Measurements from ENCODE around the gene NEURL1B. TPM values are rescaled to one million over a fixed set of nuclear protein-coding genes. Genes with fewer than 3 reads are reported as not detected.

NEURL1B gene
- total RNA-seq, 4 donors from 2014 or later = 10.3 to 86.5 (median 17.8) TPM

DNA sequence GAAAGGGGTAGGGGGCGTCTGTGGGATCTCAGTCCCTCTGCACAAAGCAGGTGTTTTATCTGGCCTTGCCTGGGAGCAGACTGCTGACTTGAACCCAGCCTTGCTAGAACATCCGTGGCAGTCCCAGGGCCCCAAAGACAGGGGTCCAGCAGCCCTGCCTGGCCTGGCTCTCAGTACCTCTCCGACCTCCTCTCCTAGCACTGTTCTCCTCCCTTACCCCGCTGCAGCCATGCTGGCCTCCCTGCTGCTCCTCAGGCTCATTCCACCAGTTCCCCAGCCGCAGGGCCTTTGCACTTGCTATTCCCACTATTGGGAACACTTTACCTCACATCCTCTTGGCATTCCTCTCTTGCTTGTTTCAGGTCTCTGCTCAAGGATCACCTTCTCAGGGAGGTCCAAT, 84.7 kb downstream of the NEURL1B start:
- ATAC-seq (ENCODE audit: low FRiP score) (no peak), DNase-seq (ENCODE audit: low spot score) (no peak)
- TF ChIP-seq, protein P1, sequence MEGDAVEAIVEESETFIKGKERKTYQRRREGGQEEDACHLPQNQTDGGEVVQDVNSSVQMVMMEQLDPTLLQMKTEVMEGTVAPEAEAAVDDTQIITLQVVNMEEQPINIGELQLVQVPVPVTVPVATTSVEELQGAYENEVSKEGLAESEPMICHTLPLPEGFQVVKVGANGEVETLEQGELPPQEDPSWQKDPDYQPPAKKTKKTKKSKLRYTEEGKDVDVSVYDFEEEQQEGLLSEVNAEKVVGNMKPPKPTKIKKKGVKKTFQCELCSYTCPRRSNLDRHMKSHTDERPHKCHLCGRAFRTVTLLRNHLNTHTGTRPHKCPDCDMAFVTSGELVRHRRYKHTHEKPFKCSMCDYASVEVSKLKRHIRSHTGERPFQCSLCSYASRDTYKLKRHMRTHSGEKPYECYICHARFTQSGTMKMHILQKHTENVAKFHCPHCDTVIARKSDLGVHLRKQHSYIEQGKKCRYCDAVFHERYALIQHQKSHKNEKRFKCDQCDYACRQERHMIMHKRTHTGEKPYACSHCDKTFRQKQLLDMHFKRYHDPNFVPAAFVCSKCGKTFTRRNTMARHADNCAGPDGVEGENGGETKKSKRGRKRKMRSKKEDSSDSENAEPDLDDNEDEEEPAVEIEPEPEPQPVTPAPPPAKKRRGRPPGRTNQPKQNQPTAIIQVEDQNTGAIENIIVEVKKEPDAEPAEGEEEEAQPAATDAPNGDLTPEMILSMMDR (IDR thresholded peaks at IDR 0.05) = no peak

DNA sequence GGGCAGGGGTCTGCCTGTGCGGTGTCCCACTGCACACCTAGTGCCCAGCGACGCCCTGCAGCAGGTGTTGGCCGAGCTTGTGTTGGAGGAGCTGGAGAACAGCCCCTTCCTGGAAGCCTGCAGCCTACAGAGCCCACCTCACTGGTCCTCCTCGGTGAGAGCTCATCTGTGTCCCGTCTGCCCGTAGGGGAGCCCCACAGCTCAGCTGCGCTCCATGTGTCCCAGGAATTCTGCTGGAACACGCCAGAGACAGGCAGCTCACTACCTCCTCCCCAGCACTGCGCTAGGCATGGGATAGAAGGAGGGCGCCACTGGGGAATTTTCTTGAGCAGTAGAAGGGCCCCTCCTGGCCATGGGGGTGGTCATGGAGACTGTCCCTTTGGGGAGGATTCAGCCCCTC, 85.9 kb downstream of the NEURL1B start:
- TF ChIP-seq, protein P1 (IDR thresholded peaks at IDR 0.05) = no peak
- DNase-seq (ENCODE audit: low spot score) (no peak), ATAC-seq (ENCODE audit: low FRiP score) (no peak)

DNA sequence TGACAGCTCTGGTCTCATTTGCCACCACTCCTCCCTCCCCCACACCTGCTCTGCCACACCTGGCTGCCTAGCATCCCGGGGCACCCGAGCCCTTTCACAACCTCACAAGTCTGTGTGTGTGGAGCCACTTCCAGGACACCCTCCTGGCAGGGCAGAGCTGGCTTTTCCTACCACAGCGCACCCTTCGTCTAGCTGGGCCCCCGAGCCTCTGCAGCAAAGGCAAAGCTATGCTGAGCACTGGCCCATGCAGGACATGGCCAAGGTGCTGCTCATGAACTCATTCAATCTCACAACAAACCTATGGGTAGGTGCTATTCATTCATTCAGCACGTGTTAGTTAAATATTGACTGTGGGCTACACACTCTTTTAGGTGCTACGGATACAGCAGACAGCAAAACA, 86.5 kb downstream of the NEURL1B start:
- TF ChIP-seq, protein P1 (IDR thresholded peaks at IDR 0.05) = no peak
- DNase-seq (ENCODE audit: low spot score) (no peak), ATAC-seq (ENCODE audit: low FRiP score) (no peak)

DNA sequence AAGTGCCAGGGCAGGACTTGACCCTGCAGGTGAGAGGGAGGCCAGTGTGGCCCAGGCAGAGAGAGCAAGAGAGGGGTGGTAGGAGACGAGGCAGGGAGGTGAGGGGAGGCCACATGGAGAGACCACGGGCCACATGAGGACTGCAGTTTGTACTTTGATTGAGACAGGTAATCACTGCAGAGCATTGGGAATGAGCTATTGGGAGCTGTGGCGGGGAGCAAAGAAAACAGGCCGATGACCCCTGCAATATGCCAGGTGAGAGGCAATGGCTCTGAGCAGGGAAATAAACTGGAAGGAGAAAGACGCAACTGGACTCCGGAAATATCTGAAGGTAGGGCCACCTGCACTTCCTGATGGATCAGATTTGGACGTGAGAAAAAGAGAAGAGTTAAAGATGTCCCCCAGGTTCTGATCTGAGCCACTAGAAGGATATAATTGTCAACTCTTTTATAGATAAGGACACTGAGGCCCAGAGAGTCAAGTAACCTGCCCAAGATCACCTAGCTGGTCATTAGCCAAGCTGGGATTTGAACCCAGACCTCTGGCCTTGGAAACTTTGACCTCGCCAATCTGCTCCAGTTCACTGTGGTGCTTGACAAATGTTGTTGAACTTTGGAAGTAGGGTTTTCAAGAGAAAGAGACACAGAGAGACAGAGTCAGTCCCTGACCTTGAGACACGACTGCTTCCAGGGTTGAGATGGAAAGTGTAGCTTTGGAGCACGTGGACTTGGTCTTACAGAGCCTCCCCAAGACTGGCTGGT, 87.6 kb downstream of the NEURL1B start:
- TF ChIP-seq, protein P1 (IDR thresholded peaks at IDR 0.05) = no peak
- DNase-seq (ENCODE audit: low spot score) (no peak), ATAC-seq (ENCODE audit: low FRiP score) (no peak)

DNA sequence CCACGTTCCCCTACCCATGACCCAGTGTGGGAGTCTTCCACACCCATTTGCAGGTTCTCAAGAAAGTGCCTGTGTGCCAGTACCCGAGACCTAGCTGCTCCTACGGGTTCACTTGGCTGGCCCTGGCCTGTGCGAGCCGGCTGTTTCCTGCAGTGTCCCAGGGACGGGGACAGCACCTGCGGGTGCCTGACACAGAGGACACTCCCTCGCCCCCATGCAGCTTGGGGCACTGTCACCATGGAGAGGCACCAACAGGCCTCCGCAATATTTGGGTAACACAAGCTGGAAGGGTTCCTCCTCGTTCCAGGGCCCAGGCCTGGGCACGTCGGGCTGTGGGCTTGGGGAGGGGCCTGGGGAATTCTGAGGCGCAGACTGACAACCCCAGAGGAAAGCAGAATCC, 88.5 kb downstream of the NEURL1B start:
- DNase-seq (ENCODE audit: low spot score) = no peak
- TF ChIP-seq, protein P1 (IDR thresholded peaks at IDR 0.05) = no peak
- no peak for ATAC-seq (ENCODE audit: low FRiP score)

DNA sequence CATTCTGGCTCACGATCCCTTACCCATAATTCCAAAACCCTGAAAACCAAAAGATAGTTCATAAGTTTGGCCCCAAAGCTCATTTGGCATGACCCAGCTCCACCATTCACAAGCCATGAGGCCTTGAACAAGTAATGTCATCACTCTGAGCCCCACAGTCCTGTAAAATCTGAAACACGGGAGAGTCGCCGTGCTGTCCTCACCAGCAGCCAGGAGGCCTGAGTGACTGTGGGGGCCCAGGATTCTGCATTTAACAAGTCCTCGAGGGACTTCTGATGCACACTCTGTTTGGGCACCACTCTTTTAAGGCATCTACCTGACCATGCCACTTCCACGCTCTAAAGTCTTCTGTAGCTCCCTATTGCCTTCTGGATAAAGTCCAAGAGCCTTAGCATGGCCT, 89.2 kb downstream of the NEURL1B start:
- DNase-seq (ENCODE audit: low spot score) (no peak), ATAC-seq (ENCODE audit: low FRiP score) (no peak)
- TF ChIP-seq, protein P1 (IDR thresholded peaks at IDR 0.05) = no peak

DNA sequence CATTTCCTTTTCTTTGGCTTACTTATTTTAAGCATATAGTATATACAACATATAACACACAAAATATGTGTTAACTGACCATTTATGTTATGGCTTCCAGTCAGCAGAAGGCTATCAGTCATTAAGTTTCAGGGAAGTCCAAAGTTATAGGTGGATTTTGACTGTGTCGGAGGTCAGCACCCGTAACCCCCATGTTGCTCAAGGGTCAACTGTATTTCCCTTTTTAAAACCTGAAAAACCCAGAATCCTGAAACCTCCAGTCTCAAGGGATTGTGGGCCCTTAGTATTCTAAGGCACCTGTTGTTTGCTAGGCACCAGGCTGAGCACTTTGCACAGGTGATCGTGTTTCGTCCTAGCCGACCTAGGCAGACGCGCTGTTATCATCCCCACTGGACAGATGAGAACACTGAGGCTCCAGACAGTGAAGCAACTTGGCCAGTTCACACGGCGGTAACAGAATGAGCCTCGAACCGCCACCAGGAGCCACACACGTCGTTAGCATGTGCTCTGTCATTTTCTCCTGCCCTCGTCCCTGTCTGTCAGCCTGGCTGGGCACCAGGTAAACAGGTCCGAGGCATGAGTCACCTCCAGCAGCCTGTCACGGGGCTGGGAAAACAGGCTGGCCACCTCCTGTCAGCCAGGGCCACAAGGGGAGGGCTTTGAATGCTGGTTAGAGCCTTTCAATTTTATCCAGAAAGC, 90.1 kb downstream of the NEURL1B start:
- ATAC-seq (ENCODE audit: low FRiP score) (no peak), DNase-seq (ENCODE audit: low spot score) (no peak)
- TF ChIP-seq, protein P1 (IDR thresholded peaks at IDR 0.05) = no peak

Data from omental fat pad (tissue), 4 donors.